ENCODE results near the gene WDFY1.

Gene WDFY1

GRCh38 chr2:223870840-223871611 lies 74.1 kb downstream of the WDFY1 start:
- Histone ChIP-seq H3K9ac (no peak overlapping the region), H3K36me3 (ENCODE audit: control insufficient read depth, insufficient read depth, low read length) (no peaks in the 10 kb centered on the region), H3K79me2 (no peaks in the 10 kb centered on the region), H3K27me3 (ENCODE audit: control insufficient read depth, insufficient read depth, low read length) (no peaks in the 10 kb centered on the region), H3K4me2 (ENCODE audit: low read length) (no peak overlapping the region), H2AFZ (no peak overlapping the region), H3K27ac (peak overlapping the region; percentile 27), H3K4me1 (peaks cover 3% of the 10 kb centered on the region), H3K9me3 (ENCODE audit: control insufficient read depth, low read length) (no peaks in the 10 kb centered on the region), H3K4me3 (ENCODE audit: low read depth, low read length) (no peak overlapping the region)
- TF ChIP-seq, protein P1, sequence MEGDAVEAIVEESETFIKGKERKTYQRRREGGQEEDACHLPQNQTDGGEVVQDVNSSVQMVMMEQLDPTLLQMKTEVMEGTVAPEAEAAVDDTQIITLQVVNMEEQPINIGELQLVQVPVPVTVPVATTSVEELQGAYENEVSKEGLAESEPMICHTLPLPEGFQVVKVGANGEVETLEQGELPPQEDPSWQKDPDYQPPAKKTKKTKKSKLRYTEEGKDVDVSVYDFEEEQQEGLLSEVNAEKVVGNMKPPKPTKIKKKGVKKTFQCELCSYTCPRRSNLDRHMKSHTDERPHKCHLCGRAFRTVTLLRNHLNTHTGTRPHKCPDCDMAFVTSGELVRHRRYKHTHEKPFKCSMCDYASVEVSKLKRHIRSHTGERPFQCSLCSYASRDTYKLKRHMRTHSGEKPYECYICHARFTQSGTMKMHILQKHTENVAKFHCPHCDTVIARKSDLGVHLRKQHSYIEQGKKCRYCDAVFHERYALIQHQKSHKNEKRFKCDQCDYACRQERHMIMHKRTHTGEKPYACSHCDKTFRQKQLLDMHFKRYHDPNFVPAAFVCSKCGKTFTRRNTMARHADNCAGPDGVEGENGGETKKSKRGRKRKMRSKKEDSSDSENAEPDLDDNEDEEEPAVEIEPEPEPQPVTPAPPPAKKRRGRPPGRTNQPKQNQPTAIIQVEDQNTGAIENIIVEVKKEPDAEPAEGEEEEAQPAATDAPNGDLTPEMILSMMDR (IDR thresholded peaks at IDR 0.05), result no peak

GRCh38 chr2:223868005-223868404 lies 77.1 kb downstream of the WDFY1 start:
- Histone ChIP-seq H3K9me3 (ENCODE audit: control insufficient read depth, low read length) (no peaks in the 10 kb centered on the region), H2AFZ (no peak overlapping the region), H3K9ac (no peak overlapping the region), H3K4me1 (peaks cover 3% of the 10 kb centered on the region), H3K79me2 (no peaks in the 10 kb centered on the region), H3K4me2 (ENCODE audit: low read length) (no peak overlapping the region), H3K4me3 (ENCODE audit: low read depth, low read length) (no peak overlapping the region), H3K36me3 (ENCODE audit: control insufficient read depth, insufficient read depth, low read length) (no peaks in the 10 kb centered on the region), H3K27ac (no peak overlapping the region), H3K27me3 (ENCODE audit: control insufficient read depth, insufficient read depth, low read length) (no peaks in the 10 kb centered on the region)
- TF ChIP-seq, protein P1 (IDR thresholded peaks at IDR 0.05), result no peak

- Histone ChIP-seq H3K79me2 (no peaks in the 10 kb centered on the region), H3K4me3 (ENCODE audit: low read depth, low read length) (no peak overlapping the region), H3K36me3 (ENCODE audit: control insufficient read depth, insufficient read depth, low read length) (no peaks in the 10 kb centered on the region), H3K4me1 (no peaks in the 10 kb centered on the region), H3K4me2 (ENCODE audit: low read length) (no peak overlapping the region), H3K9ac (no peak overlapping the region), H3K27ac (no peak overlapping the region), H3K27me3 (ENCODE audit: control insufficient read depth, insufficient read depth, low read length) (no peaks in the 10 kb centered on the region), H3K9me3 (ENCODE audit: control insufficient read depth, low read length) (no peaks in the 10 kb centered on the region), H2AFZ (no peak overlapping the region)
- TF ChIP-seq, protein P1 (IDR thresholded peaks at IDR 0.05), result no peak
Observed at GRCh38 chr2:223865907-223866508, 79.1 kb downstream of the WDFY1 start.

DNA sequence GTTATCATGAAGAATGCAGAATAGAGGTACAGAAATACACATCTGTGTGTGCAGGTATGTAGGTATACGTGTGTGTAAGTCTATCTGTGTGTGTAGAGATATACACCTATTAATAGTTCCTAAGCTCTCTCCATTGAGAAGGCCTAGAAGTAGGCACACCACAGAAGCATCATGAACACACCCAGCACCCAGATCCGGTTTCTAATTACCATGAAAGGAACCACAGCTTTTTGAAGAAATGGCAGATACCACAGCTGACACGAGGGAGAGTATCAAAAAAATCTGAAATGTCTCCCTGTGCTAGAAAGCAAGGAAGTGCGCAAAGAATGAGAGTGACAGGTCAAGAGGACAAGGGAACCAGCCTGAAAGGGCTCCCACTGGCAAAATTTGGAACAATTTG lies 80.0 kb downstream of the WDFY1 start:
- no peak overlapping the region for H2AFZ ChIP-seq
- TF ChIP-seq, protein P1 (IDR thresholded peaks at IDR 0.05), result no peak
- H3K79me2 ChIP-seq, result no peaks in the 10 kb centered on the region
- no peak overlapping the region for H3K27ac ChIP-seq
- H3K4me1 ChIP-seq, result no peaks in the 10 kb centered on the region
- H3K4me3 ChIP-seq (ENCODE audit: low read depth, low read length), result no peak overlapping the region
- no peak overlapping the region for H3K9ac ChIP-seq
- no peak overlapping the region for H3K4me2 ChIP-seq (ENCODE audit: low read length)
- no peaks in the 10 kb centered on the region for H3K27me3 ChIP-seq (ENCODE audit: control insufficient read depth, insufficient read depth, low read length)
- H3K9me3 ChIP-seq (ENCODE audit: control insufficient read depth, low read length), result no peaks in the 10 kb centered on the region
- H3K36me3 ChIP-seq (ENCODE audit: control insufficient read depth, insufficient read depth, low read length), result no peaks in the 10 kb centered on the region

Data from parathyroid adenoma (tissue), 2 donors.